ENCODE results near the gene SH3BP4.

The SH3BP4 gene

GRCh38 chr2:235059161-235059560, 107.3 kb downstream of the SH3BP4 start:
- DNase-seq = no peak

GRCh38 chr2:235061656-235062055, 109.8 kb downstream of the SH3BP4 start:
- DNase-seq = no peak

GRCh38 chr2:235063471-235063961, 111.7 kb downstream of the SH3BP4 start:
- no peak for DNase-seq

DNA sequence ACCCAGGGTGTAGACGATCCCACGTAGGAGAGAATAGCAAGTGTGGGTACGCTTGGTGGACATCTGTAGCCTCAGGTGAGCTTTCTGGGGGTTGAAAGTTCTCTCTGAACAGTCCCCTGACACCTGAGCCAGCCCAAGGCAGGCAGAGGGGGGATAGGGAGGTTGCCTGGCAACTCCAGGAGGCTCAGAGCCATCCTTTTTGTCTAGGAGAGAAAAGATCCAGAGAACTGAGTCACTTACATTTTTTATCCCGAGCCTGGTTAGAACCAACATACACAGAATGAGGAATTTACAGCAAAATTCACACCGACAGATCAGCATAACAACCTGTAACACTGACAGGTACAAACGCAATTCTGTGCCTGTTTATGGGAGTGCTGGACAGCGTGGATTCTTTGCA, 113.2 kb downstream of the SH3BP4 start:
- peak; percentile 39 for DNase-seq

DNA sequence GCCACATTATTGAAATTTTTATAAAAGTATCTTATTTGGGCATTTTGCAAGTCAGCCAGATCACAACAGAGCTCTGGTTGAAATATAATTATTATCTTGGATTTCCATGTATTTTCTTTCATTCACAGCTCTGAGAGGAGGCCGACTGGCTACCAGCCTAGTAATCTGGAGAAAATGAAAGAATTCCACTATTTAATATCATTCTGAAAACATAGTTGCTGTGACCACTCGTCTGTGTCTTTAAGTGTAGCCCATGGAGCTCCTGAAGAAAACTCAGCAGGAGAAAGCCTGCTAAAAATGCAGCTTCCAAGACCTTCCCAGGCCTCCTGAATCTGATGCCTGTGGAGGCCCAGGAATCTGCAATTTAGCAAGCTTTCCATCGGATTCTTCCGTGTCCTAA, 114.7 kb downstream of the SH3BP4 start:
- DNase-seq = no peak

- DNase-seq = peak; percentile 56
These were observed 115.1 kb downstream of the SH3BP4 start for GRCh38 chr2:235066895-235067294.

GRCh38 chr2:235068701-235069100, 116.9 kb downstream of the SH3BP4 start:
- DNase-seq = no peak

DNA sequence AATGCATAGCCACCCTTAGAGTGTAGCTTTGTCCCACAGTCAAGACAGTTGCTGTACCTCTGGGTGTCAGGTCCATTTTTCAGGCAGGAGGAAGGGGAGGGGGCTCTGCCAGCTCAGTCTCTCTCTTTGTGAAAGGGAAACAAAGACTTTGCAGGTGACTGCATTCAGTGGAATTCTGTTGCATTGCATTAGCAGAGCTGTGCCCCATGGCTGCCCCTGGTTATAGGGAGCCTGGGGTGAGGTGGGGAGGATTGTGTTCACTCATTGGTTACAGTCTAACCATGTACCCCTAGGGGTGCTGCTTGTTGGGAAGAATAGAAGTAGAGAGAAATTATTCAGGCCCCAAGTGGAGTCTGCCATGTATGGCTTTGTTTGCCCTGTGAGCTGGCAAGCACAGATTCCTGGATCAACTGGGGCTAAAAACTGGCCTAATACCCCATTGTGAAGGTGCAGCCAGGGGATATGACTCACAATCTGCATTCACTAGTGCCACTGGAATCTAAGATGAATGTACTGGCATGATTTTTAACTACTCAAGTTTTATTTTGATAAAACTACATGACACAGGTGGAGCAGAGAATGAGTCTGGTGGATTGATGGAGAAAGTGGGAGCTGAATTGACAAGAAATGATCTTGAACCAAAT, 118.4 kb downstream of the SH3BP4 start:
- DNase-seq = no peak

DNA sequence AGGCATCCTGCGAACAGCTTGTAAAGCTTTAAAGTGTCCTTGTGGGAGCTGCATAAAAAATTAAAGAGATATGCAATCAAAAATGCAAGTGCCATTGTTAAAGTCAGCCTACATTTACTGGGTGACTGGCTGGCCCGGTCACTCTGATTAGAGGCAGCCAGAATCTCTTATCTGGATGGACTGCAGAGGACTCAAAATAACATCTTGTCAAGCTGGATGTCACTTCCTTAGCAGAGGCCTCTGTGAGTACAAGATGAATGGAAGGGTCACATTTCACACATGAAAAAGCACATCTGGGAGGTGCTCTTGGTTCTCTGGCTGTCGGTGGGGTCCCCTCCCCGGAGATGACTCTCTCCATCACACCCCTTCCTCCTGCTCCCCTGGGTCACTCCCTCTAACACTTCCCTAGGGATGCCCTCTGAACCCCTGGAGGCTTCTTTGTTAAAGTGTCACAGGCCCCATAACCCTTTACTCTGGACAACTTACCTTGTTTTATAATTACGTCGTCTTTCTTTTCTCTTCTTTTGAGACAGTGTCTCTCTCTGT, 122.1 kb downstream of the SH3BP4 start:
- no peak for DNase-seq

DNA sequence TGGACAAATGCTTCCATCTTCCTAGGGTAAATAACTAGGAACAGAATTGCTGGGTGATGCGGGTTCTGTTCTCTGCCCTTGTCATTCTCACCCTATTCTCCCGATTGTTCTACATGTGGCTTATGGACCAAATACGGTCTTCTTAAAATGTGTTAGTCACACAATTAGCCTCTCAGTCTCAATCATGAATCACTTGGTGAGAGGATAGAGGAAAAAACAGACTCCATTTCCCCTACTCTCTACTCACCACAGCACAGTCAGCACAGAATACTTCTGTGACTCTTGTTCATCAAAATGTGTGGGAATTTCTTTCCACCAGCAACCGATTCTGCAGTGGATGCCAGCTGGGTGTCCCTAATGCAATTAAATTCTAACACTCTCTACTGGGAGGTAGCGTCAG, 125.2 kb downstream of the SH3BP4 start:
- peak; percentile 52 for DNase-seq

GRCh38 chr2:235078182-235078581, 126.4 kb downstream of the SH3BP4 start:
- DNase-seq = no peak

DNA sequence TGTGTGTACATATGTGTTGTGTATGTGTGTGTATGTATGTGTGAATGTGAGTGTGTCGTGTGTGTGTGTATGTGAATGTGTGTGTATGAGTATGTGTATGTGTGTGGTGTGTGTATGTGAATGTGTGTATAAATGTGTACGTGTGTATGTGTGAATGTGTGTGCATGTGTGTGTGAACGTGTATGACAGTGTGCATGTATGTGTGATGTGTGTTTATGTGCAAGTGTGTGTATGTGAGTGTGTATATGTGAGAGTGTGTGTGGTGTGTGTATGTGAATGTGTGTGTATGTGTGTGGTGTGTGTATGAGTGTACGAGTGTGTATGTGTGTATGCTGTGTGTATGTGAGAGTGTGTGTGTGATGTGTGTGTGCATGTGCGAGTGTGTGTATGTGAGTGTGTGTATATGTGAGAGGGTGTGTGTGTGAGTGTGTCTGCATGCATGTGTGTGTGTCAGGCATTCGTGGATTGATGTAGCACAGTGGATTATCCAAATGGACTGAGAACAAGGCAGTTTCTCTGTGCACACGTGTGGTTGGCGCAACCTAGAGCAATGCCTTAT, 127.2 kb downstream of the SH3BP4 start:
- no peak for DNase-seq

GRCh38 chr2:235080101-235080500, 128.3 kb downstream of the SH3BP4 start:
- no peak for DNase-seq

GRCh38 chr2:235082578-235083338, 130.9 kb downstream of the SH3BP4 start:
- no peak for DNase-seq

DNA sequence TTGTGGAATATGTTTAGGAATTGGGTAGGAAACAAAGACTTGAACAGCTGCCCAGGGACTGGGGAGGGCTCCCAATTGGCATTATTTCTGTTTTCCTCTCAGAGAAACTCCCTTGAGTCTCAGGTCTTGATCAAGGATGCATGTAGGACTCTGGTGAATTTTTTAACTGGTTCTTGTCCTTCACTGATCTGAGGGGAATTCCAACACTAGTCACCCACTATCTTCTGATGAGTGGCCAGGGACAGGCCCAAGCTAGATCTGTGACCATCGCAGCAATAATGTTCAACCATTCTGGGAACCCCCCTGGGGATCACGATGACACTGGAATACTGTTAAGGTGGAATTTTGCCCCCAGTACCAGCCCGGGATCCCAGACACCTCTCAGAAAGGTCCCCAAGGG, 132.0 kb downstream of the SH3BP4 start:
- DNase-seq = no peak

DNA sequence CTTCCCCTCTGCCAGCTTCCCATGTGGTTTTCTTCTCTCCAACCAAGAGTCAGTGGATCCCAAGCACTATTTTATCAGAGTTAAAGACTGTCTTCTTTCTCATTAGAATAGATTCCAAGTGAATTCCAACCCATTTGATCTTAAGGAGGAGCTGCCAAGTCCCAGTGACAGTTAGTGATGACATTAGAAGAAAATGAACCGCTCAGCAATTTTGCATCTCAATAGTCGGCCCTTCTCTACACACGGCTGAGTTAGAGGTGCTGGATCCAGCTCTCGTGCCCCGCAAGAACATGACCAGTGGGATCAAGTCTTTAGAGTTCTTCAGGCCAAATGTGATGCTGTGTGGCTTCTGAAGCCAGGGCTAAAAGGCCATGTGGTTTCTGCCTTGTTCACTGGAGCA, 132.6 kb downstream of the SH3BP4 start:
- no peak for DNase-seq

- no peak for DNase-seq
These were observed 133.7 kb downstream of the SH3BP4 start for GRCh38 chr2:235085476-235085875.

- DNase-seq = no peak
These were observed 134.8 kb downstream of the SH3BP4 start for GRCh38 chr2:235086481-235087184.

DNA sequence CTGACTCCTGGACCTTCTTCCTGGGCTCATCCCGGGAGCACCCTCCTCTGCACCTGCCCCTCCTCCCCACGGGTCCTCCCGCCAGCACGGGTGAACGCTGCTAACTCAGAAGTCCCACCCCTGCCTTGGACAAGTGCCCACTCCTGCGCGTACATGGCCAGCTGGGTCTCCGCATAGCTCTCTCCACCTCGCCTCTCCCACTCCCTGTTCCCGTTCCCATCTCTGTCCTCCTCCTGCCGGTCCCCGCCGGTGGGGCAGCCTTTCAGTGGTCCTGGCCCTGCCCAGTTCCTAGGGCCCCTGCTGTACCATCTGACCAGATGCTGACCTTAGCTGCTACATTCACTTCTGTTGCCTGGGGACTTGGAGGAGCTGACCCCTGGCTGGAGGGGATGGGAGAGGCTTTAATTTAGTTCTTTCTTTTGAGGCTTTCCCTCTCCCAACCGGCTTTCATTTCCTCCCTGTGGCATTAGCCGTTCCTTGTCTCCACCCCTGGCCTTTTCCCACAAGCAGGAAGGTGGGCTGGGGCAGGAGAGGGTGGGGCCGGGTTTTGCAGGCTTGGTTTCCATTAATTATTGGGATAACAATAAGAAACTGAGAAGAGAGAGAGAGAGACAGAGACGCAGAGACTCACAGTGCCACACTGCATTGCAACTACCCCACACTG, 136.1 kb downstream of the SH3BP4 start:
- peak; percentile 26 for DNase-seq

DNA sequence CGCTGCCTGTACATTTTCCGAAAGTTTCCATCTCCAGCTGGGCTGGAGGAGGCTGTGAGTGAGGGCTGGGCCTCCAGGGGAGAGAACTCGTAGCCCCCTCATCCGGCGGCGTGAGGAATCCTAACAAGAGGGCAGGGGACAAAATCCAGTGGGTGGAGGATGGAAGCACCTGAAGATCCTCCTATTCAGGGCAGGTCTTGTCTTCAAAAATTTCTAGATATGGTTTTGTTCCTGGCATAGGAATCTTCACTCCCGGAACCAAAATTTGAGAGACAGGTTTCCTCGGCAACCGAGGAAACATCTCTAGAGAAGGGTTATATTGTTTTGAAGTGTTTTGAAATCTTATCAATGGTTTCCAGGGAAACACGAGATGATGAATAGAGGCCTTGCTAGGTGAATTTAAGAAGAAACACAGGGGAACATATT, 136.7 kb downstream of the SH3BP4 start:
- DNase-seq = no peak

DNA sequence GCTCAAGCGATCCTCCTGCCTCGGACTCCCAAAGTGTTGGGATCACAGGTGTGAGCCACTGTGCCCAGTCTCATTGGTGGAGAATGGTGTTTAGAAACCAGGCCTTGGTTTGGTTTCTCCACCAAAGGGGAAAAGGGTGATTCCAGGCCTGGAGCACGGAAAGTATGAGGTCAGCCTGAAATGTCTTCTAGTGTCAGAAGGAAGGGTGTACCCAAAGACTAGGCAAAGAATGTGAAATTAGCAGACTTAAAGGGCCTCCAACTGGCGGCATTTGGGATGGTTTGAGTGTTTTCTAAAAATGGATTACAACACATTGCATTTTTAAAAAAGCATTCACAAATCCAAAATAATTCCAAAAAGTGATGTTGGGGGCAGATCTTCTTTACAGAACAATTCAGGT, 139.6 kb downstream of the SH3BP4 start:
- no peak for DNase-seq

DNA sequence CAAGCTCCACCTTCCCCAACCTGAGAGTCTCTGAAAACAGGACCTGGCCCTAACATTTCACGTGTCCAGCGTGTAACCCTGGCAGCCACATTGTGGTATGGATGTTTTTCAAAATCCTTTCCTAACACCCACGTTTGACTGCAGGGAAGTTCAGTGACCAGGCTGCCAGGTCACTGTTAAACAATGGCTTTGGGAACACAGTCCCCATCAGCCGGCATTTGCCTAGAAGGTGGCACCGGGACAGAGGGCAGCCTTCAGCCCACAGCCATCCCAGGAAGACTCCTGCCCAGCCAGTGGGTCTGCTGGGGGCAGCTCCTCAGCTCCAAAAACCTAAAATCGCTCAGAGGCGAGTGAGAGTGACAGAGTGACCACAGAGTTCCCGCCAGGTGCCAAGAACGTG, 140.2 kb downstream of the SH3BP4 start:
- no peak for DNase-seq

All from fibroblast of skin of abdomen (primary cell).